Hematopoietic multipotent progenitor cell treated with erythropoietin and hydrocortisone succinate and interleukin-3 and kit ligand, for 15 days (in vitro differentiated cells): Measurements from ENCODE around the gene SLC30A5.
"Not testable (repeated sequence)": the region's sequence is repeated elsewhere in the genome, so short reads cannot be mapped to it uniquely, and the experiment has no call there.

Experiments used
- DNase-seq: peaks from one replicate; pipeline ENCODE4 v3.0.0-alpha.2; 2015; ENCODE audit warnings: low spot score

SLC30A5 gene

GRCh38 chr5:69105996-69106906 lies 12.4 kb downstream of the SLC30A5 start:
- DNase-seq = no peak

GRCh38 chr5:69108367-69108766 lies 14.6 kb downstream of the SLC30A5 start:
- not testable (repeated sequence) for DNase-seq

GRCh38 chr5:69113851-69114250 lies 20.0 kb downstream of the SLC30A5 start:
- DNase-seq = no peak

- no peak for DNase-seq
Observed at GRCh38 chr5:69115526-69115925, 21.7 kb downstream of the SLC30A5 start.

GRCh38 chr5:69129413-69129812 lies 35.6 kb downstream of the SLC30A5 start:
- DNase-seq = no peak

DNA sequence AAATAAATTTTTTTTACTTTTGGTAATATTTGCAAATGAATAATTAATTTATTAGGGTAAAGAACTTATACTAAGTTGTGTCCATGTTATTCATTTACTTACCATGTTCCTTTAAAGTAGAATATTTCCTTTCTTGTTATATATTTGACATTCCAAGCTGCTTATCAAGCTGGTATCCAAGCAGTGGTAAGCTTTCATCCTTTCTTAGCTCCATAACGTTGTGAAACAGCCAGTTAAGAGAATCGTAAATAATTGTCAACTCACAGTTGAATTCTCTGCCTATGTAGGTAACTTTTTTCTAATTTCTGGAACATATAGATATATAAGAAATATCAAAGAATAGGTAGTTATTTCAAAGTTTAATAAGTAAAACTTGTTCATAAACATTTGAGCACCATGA lies 36.4 kb downstream of the SLC30A5 start:
- no peak for DNase-seq

GRCh38 chr5:69131304-69131703 lies 37.5 kb downstream of the SLC30A5 start:
- DNase-seq = no peak

- no peak for DNase-seq
Observed at GRCh38 chr5:69134126-69134525, 40.3 kb downstream of the SLC30A5 start.

- DNase-seq = no peak
Observed at GRCh38 chr5:69136293-69136692, 42.5 kb downstream of the SLC30A5 start.

DNA sequence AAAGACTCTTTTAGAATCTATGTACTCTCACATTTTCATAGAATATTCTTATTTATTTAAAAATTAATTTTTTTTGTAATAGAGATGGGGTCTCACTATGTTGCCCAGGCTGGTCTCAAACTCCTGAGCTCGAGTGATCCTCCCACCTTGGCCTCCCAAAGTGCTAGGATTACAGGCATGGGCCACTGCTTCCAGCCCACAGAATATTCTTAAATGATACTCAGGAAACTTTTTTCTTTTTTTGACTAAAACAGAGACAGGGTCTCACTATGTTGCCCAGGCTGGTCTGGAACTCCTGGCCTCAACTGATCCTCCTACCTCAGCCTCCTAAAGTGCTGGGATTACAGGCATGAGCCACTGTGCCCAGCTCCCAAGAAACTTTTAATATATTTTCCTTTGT lies 43.4 kb downstream of the SLC30A5 start:
- DNase-seq = not testable (repeated sequence)

GRCh38 chr5:69137807-69138206 lies 44.0 kb downstream of the SLC30A5 start:
- DNase-seq = no peak

DNA sequence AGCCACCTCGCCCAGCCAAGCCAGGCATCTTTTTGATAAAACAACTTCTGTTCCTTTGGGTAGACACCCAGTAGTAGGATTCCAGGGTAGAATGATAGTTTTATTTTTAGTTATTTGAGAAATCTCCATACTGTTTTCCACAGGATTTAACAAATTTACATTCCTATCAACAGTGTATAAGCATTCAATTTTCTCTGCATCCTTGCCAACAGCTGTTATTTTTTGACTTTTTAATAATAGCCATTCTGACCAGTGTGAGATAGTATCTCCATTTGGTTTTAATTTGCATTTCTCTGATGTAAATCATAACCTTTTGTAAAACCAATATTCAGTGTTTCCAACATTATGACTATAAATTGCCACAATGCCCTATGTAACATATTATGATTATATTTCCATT lies 45.0 kb downstream of the SLC30A5 start:
- DNase-seq = no peak

GRCh38 chr5:69140239-69140638 lies 46.4 kb downstream of the SLC30A5 start:
- not testable (repeated sequence) for DNase-seq

- DNase-seq = no peak
Observed at GRCh38 chr5:69140827-69141226, 47.0 kb downstream of the SLC30A5 start.

- not testable (repeated sequence) for DNase-seq
Observed at GRCh38 chr5:69148576-69148975, 54.8 kb downstream of the SLC30A5 start.

- DNase-seq = no peak
Observed at GRCh38 chr5:69148981-69149675, 55.3 kb downstream of the SLC30A5 start.

GRCh38 chr5:69149676-69150010 lies 55.8 kb downstream of the SLC30A5 start:
- DNase-seq = no peak

DNA sequence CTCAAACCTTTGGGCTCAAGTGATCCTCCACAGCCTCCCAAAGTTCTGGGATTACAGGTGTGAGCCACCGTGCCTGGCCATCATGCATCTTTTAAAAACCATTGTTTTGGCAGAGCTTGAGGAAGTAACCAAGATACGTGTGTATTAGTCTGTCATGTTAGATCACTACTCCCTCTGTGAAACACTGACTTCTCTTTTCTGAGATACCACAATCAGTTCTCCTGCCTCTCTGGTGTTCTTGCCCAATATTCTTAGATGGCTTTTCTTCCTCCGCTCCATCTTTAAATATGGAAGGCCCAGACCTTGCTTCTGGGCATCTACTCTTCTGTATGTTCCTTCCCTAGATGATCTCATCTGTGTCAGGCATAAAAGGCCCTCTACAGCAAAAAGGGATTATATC lies 58.9 kb downstream of the SLC30A5 start:
- DNase-seq = no peak

GRCh38 chr5:69156456-69156855 lies 62.6 kb downstream of the SLC30A5 start:
- no peak for DNase-seq

DNA sequence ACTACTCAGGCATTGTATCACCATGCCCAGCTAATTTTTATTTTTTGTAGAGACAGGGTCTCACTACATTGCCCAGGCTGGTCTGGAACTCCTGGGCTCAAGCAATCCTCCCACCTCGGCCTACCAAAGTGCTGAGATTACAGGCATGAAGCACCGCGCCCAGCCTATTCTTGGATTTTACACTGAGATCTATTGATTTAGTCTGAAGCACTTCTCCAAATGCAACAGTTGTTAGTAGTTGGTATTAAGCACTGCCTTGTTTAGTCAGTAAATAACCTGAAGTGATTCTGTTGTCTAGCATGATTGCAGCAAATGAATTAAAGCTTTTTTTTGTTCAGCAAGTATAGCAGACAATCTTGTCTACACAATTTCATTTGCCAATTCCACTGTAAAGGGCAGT lies 64.2 kb downstream of the SLC30A5 start:
- DNase-seq = no peak

DNA sequence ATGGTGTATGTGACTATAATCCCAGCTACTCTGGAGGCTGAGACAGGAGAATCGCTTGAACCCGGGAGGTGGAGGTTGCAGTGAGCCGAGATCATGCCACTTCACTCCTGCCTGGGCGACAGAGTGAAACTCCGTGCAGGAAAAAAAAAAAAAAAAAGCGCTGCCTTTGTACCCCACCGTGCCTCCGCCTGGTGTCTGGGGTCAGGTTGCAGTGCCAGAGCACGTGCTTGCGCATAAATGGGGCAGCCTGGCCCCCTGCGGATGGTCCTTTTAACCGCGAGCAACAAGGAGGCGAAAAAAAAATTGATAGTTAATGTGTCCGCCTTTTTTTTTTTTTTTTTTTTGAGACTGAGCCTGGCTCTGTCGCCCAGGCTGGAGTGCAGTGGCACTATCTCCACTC lies 66.8 kb downstream of the SLC30A5 start:
- no peak for DNase-seq

- peak; percentile 99 for DNase-seq
Observed at GRCh38 chr5:69166686-69167492, 73.1 kb downstream of the SLC30A5 start, which contains the start of gene CCNB1. TSS of gene CCNB1 (plus strand) at chr5:69167150. CDS start at chr5:69167263, 113 bp downstream.

DNA sequence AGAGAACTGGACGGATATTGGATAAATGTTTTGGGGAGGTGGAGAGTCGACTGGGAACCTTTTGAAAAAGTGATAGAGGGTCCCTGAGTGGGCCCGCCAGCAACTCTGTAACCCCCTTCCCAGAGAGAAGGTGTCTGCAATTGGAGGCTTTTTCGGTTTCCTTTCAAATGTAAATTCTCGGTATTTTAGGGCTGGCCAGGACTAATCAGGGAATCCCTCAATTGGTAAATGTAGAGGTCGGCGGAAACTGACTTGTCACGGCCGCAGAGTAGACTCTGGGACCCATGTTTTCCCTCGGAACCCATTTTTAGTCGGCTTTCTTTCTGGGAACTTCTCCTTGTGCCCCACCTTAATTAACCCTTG lies 73.7 kb downstream of the SLC30A5 start:
- peak; percentile 15 for DNase-seq
